ENCODE measurements around the gene TRIM68. TPM values are rescaled to one million over a fixed set of nuclear protein-coding genes. Genes with fewer than 3 reads are reported as not detected.
A peak's percentile ranks its signal among the peaks of the same experiment; 100 is the strongest.

The TRIM68 gene
- total RNA-seq, 1 donor from 2014 or later = 13.4 TPM

GRCh38 chr11:4559527-4560440, 48.2 kb downstream of the TRIM68 start:
- no peak for TF ChIP-seq CTCF (conservative IDR thresholded peaks at IDR 0.05)
- Mint-ChIP-seq H3K9me3 (peaks cover 13% of the 10 kb centered on the region), H3K27me3 (ENCODE audit: low read depth) (peaks cover 15% of the 10 kb centered on the region), H3K36me3 (ENCODE audit: low read depth) (peaks cover 2% of the 10 kb centered on the region), H3K4me1 (no peaks in the 10 kb centered on the region), H3K27ac (ENCODE audit: unreplicated experiment) (no peak overlapping the region), H3K4me3 (no peak overlapping the region)
- DNase-seq (ENCODE audit: low read depth, low spot score) = no peak

GRCh38 chr11:4551346-4551979, 56.6 kb downstream of the TRIM68 start:
- H3K27ac Mint-ChIP-seq (ENCODE audit: unreplicated experiment) = no peak overlapping the region
- DNase-seq (ENCODE audit: low read depth, low spot score) = no peak
- H3K4me1 Mint-ChIP-seq = no peaks in the 10 kb centered on the region
- no peaks in the 10 kb centered on the region for H3K36me3 Mint-ChIP-seq (ENCODE audit: low read depth)
- no peak overlapping the region for H3K4me3 Mint-ChIP-seq
- H3K27me3 Mint-ChIP-seq (ENCODE audit: low read depth) = peaks cover 8% of the 10 kb centered on the region
- peak; percentile 35 for TF ChIP-seq CTCF (conservative IDR thresholded peaks at IDR 0.05)
- peaks cover 4% of the 10 kb centered on the region for H3K9me3 Mint-ChIP-seq

Other genes with a start within 250 kb of the TRIM68 start
- gene OR52B4, start 239.8 kb downstream of the TRIM68 start, total RNA-seq = not detected in 2 replicates
- 10.5 and 10.6 TPM in 2 replicates for gene TRIM21, start 214.5 kb downstream of the TRIM68 start, total RNA-seq
- not detected in 2 replicates for gene OR52K2, start 158.9 kb downstream of the TRIM68 start, total RNA-seq
- not detected in 2 replicates for gene OR52K1, start 125.6 kb downstream of the TRIM68 start, total RNA-seq
- not detected in 2 replicates for gene OR52M1, start 63.0 kb downstream of the TRIM68 start, total RNA-seq
- gene OR52I2, start 26.5 kb downstream of the TRIM68 start, total RNA-seq = not detected in 2 replicates
- not detected in 2 replicates for gene OR52I1, start 14.2 kb downstream of the TRIM68 start, total RNA-seq
- not detected in 2 replicates for gene OR51D1, start 29.2 kb upstream of the TRIM68 start, total RNA-seq
- gene OR51E1, start 35.8 kb upstream of the TRIM68 start, total RNA-seq = not detected in 2 replicates
- not detected in 2 replicates for gene OR51E2, start 89.6 kb upstream of the TRIM68 start, total RNA-seq
- not detected in 2 replicates for gene MMP26, start 96.6 kb upstream of the TRIM68 start, total RNA-seq
- gene OR51F1, start 161.7 kb upstream of the TRIM68 start, total RNA-seq = not detected in 2 replicates
- gene OR52R1, start 196.1 kb upstream of the TRIM68 start, total RNA-seq = not detected in 2 replicates
- not detected in 2 replicates for gene OR51F2, start 213.1 kb upstream of the TRIM68 start, total RNA-seq
- gene OR51S1, start 241.0 kb upstream of the TRIM68 start, total RNA-seq = not detected in 2 replicates